HFFc6 (cell line): Measurements from ENCODE around the gene KANTR. TPM values are rescaled to one million over a fixed set of nuclear protein-coding genes. Genes with fewer than 3 reads are reported as not detected.
A peak's percentile ranks its signal among the peaks of the same experiment; 100 is the strongest.

ENCODE experiments used
- DNase-seq: peaks from one replicate; pipeline ENCODE4 v3.0.0-alpha.2; 2018
- H3K27ac Mint-ChIP-seq: 2 replicates; pipeline ENCODE4 v1.8.0; 2020; ENCODE audit warnings: mild to moderate bottlenecking, mixed read lengths
- H3K27me3 Mint-ChIP-seq: 2 replicates; pipeline ENCODE4 v1.8.0; 2021; ENCODE audit warnings: mild to moderate bottlenecking, moderate library complexity, mixed read lengths; ENCODE audit not compliant: insufficient read depth
- H3K36me3 Mint-ChIP-seq: 2 replicates; pipeline ENCODE4 v1.8.0; 2021; ENCODE audit warnings: low read depth, mixed read lengths
- H3K4me1 Mint-ChIP-seq: 2 replicates; pipeline ENCODE4 v1.8.0; 2020; ENCODE audit warnings: low read depth, mixed read lengths
- H3K4me3 Mint-ChIP-seq: 2 replicates; pipeline ENCODE4 v1.8.0; 2020; ENCODE audit warnings: mild to moderate bottlenecking, moderate library complexity, mixed read lengths
- H3K9me3 Mint-ChIP-seq: 2 replicates; pipeline ENCODE4 v1.8.0; 2020; ENCODE audit warnings: mild to moderate bottlenecking, mixed read lengths
- CTCF ChIP-seq: fragments of 200-600 bp; sonication (generic); IDR thresholded peaks from 2 replicates; pipeline ENCODE4 v1.5.0; 2021; ENCODE audit warnings: antibody characterized with exemption, mild to moderate bottlenecking
- total RNA-seq, 6 experiments: library from RNA; stranded (reverse); fragmentation: NEBNext Ultra II Directional; extraction: Animal tissue kit (Norgen Biotek cat#: 25700); gene quantifications; 2 replicates in 1 of 6; 3 replicates in 5 of 6; pipeline ENCODE4 v1.2.3, GENCODE V29; 2021

The KANTR gene
- total RNA-seq, 6 experiments from 2014 or later = 2.6 to 4.8 (median 3.2) TPM

GRCh38 chrX:53087388-53087831, 6.5 kb upstream of the KANTR start:
- peak overlapping the region; percentile 99; the same call in 1 of the 2 replicates for H3K27ac Mint-ChIP-seq
- peaks cover 4% of the 10 kb centered on the region for H3K27me3 Mint-ChIP-seq
- H3K4me1 Mint-ChIP-seq = peaks cover 41% of the 10 kb centered on the region
- no peak for DNase-seq
- peaks cover 12% of the 10 kb centered on the region for H3K36me3 Mint-ChIP-seq
- no peak overlapping the region for H3K4me3 Mint-ChIP-seq
- H3K9me3 Mint-ChIP-seq = no peaks in the 10 kb centered on the region
- no peak for TF ChIP-seq CTCF

- H3K9me3 Mint-ChIP-seq = no peaks in the 10 kb centered on the region
- peak overlapping the region; percentile 99 for H3K27ac Mint-ChIP-seq
- peaks cover 42% of the 10 kb centered on the region for H3K4me1 Mint-ChIP-seq
- H3K36me3 Mint-ChIP-seq = peaks cover 12% of the 10 kb centered on the region
- TF ChIP-seq CTCF = no peak
- peak; percentile 62 for DNase-seq
- H3K27me3 Mint-ChIP-seq = peaks cover 2% of the 10 kb centered on the region
- H3K4me3 Mint-ChIP-seq = peak overlapping the region; percentile 92
Observed at GRCh38 chrX:53088136-53088974, 5.6 kb upstream of the KANTR start.

- H3K27ac Mint-ChIP-seq = peak overlapping the region; percentile 99
- peak; percentile 46 for DNase-seq
- peak overlapping the region; percentile 92 for H3K4me3 Mint-ChIP-seq
- TF ChIP-seq CTCF = peak; percentile 80
- H3K9me3 Mint-ChIP-seq = no peaks in the 10 kb centered on the region
- H3K4me1 Mint-ChIP-seq = peaks cover 35% of the 10 kb centered on the region
- peaks cover 1% of the 10 kb centered on the region; the same call in 1 of the 2 replicates for H3K27me3 Mint-ChIP-seq
- peaks cover 10% of the 10 kb centered on the region for H3K36me3 Mint-ChIP-seq
Observed at GRCh38 chrX:53089224-53089842, 4.6 kb upstream of the KANTR start.

- H3K4me1 Mint-ChIP-seq = peaks cover 36% of the 10 kb centered on the region
- no peak overlapping the region for H3K27ac Mint-ChIP-seq
- peaks cover 6% of the 10 kb centered on the region for H3K36me3 Mint-ChIP-seq
- DNase-seq = no peak
- H3K27me3 Mint-ChIP-seq = no peaks in the 10 kb centered on the region; the same call in 1 of the 2 replicates
- H3K4me3 Mint-ChIP-seq = no peak overlapping the region
- no peak for TF ChIP-seq CTCF
- no peaks in the 10 kb centered on the region for H3K9me3 Mint-ChIP-seq
Observed at GRCh38 chrX:53089925-53090324, 4.0 kb upstream of the KANTR start.

GRCh38 chrX:53091354-53091753, 2.6 kb upstream of the KANTR start:
- Mint-ChIP-seq H3K36me3 (no peaks in the 10 kb centered on the region), H3K9me3 (no peaks in the 10 kb centered on the region), H3K27me3 (no peaks in the 10 kb centered on the region; the same call in 1 of the 2 replicates), H3K4me3 (no peak overlapping the region), H3K4me1 (peaks cover 39% of the 10 kb centered on the region), H3K27ac (no peak overlapping the region)
- DNase-seq = no peak
- no peak for TF ChIP-seq CTCF
